HL-60 (cell line): ENCODE results near the gene GXYLT2.

Experiments used
- DNase-seq, 2 experiments: peaks; one replicate each; pipeline ENCODE4 v3.0.0-alpha.2; 2010 to 2020; ENCODE audit warnings: low read depth in 1 of 2, low spot score in 1 of 2
- H3K27ac ChIP-seq: fragments of 250-450 bp; sonication (Bioruptor Pico); replicated peaks from 2 replicates; pipeline ENCODE4 v1.5.1; 2020; ENCODE audit warnings: mild to moderate bottlenecking, moderate library complexity
- H3K27me3 ChIP-seq: fragments of 250-450 bp; sonication (Bioruptor Pico); 2 replicates; pipeline ENCODE4 v1.5.1; 2021; ENCODE audit warnings: mild to moderate bottlenecking, moderate library complexity; ENCODE audit not compliant: insufficient read depth, poor library complexity, severe bottlenecking
- H3K4me3 ChIP-seq: replicated peaks from 2 replicates; pipeline ENCODE4 v1.5.1; 2011; ENCODE audit warnings: mild to moderate bottlenecking, control low read depth, low read length; ENCODE audit not compliant: insufficient read depth
- CTCF ChIP-seq: IDR thresholded peaks from one replicate; pipeline ENCODE4 v1.5.1; 2011; ENCODE audit warnings: low read length, control low read depth, inconsistent platforms; ENCODE audit not compliant: insufficient read depth
- GABPA ChIP-seq: IDR thresholded peaks from 2 replicates; pipeline ENCODE4 v1.6.1; 2012; ENCODE audit warnings: low read depth
- POLR2AphosphoS5 ChIP-seq: IDR thresholded peaks from 2 replicates; pipeline ENCODE4 v1.6.1; 2012; ENCODE audit warnings: low read depth
- SPI1 ChIP-seq: IDR thresholded peaks from 2 replicates; pipeline ENCODE4 v1.6.1; 2012; ENCODE audit warnings: low read depth, mild to moderate bottlenecking, borderline replicate concordance
- TF ChIP-seq, protein P1 (sequence below): IDR thresholded peaks from 2 replicates; pipeline ENCODE4 v1.6.1; 2012; ENCODE audit warnings: low read depth; ENCODE audit not compliant: insufficient replicate concordance

GXYLT2 gene

GRCh38 chr3:72972706-72973030 is 84.8 kb downstream of the GXYLT2 start:
- no peak overlapping the region for H3K4me3 ChIP-seq

DNA sequence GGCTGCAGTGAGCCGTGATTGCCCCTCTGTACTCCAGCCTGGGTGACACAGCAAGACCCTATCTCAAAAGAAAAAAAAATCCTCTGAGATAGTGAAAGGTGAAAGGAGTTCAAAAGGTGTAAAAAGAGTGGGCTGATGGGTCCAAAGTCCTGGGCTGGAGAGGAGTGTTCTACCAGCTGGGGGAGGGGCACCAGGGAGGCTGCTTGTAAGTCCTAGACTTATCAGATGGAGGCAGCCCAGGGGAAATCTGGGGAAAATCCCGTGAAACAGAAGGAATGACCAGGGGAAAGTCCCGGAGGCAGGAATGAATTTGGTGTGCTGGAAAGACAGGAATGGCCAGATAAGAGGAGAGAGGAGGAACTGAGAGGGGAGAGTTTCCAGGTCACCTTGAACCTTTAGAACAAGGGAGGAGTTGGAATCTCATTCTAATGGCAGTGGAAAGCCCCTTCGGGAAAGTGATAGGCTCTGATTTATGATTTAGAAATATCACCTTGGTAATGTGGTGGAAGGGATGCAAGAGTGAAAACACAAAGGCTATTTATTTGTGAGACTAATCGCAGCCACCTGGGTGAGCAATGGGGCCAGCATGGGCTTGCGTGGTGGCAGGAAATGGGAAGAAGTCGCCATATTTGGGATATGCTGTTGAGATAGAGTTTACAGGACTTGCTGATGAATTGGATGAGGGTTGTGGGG is 85.3 kb downstream of the GXYLT2 start:
- Histone ChIP-seq H3K4me3 (no peak overlapping the region), H3K27ac (no peak overlapping the region), H3K27me3 (no peaks in the 10 kb centered on the region)
- TF ChIP-seq GABPA (no peak), SPI1 (no peak), CTCF (no peak), POLR2AphosphoS5 (no peak)
- TF ChIP-seq, protein P1, sequence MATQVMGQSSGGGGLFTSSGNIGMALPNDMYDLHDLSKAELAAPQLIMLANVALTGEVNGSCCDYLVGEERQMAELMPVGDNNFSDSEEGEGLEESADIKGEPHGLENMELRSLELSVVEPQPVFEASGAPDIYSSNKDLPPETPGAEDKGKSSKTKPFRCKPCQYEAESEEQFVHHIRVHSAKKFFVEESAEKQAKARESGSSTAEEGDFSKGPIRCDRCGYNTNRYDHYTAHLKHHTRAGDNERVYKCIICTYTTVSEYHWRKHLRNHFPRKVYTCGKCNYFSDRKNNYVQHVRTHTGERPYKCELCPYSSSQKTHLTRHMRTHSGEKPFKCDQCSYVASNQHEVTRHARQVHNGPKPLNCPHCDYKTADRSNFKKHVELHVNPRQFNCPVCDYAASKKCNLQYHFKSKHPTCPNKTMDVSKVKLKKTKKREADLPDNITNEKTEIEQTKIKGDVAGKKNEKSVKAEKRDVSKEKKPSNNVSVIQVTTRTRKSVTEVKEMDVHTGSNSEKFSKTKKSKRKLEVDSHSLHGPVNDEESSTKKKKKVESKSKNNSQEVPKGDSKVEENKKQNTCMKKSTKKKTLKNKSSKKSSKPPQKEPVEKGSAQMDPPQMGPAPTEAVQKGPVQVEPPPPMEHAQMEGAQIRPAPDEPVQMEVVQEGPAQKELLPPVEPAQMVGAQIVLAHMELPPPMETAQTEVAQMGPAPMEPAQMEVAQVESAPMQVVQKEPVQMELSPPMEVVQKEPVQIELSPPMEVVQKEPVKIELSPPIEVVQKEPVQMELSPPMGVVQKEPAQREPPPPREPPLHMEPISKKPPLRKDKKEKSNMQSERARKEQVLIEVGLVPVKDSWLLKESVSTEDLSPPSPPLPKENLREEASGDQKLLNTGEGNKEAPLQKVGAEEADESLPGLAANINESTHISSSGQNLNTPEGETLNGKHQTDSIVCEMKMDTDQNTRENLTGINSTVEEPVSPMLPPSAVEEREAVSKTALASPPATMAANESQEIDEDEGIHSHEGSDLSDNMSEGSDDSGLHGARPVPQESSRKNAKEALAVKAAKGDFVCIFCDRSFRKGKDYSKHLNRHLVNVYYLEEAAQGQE: no peak
- DNase-seq: no peak

More at GRCh38 chr3:72972706-72973030, 84.8 kb downstream of the GXYLT2 start:
- TF ChIP-seq, protein P1: no peak
- TF ChIP-seq POLR2AphosphoS5: no peak
- H3K27me3 ChIP-seq: no peaks in the 10 kb centered on the region
- H3K27ac ChIP-seq: no peak overlapping the region
- no peak for DNase-seq

GRCh38 chr3:72973786-72974185 is 85.9 kb downstream of the GXYLT2 start:
- TF ChIP-seq SPI1 (no peak), GABPA (no peak), CTCF (no peak), POLR2AphosphoS5 (no peak)
- TF ChIP-seq, protein P1: no peak
- no peak overlapping the region for H3K27ac ChIP-seq
- DNase-seq: no peak
- no peak overlapping the region for H3K4me3 ChIP-seq
- H3K27me3 ChIP-seq: no peaks in the 10 kb centered on the region
